ENCODE results near the gene LAMP2. TPM values are rescaled to one million over a fixed set of nuclear protein-coding genes. Genes with fewer than 3 reads are reported as not detected.

The LAMP2 gene
- total and polyA plus RNA-seq, 12 donors: 14.9 to 88.7 (median 59.0) TPM

DNA sequence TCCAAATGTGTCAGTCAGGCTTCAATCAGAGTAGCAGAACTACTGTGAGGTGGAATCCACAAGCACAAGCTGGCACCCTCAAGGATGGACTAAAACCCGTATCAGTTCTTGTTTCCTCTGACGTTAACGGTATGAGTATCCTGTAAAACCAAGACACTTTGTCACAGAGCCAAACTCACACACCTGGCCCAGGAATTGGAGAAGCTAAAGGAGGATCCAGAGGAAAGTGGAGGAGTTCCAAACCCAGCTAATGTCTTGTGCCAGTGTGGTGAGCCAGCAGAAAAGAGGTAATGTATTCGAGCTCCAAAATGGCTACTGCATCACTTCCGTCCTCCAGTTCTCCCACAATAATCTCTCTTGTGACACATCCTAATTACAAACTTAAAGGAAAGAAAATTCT is 62.5 kb downstream of the LAMP2 start:
- H3K36me3 ChIP-seq: no peaks in the 10 kb centered on the region
- H3K9me3 ChIP-seq: peaks cover 0 to 9% (median 0%) of the 10 kb centered on the region in 11 donors
- 78 to 89% methylated on average over 5 of the region's 5 CpGs for WGBS, 2 donors
- ATAC-seq (no peak), DNase-seq (no peak)
- peaks cover 0 to 16% (median 0%) of the 10 kb centered on the region in 7 donors for H3K27me3 ChIP-seq
- intact Hi-C loops (cut with DNase I): no loop called here
- no peak overlapping the region for H3K4me3 ChIP-seq
- TF ChIP-seq, protein P1, sequence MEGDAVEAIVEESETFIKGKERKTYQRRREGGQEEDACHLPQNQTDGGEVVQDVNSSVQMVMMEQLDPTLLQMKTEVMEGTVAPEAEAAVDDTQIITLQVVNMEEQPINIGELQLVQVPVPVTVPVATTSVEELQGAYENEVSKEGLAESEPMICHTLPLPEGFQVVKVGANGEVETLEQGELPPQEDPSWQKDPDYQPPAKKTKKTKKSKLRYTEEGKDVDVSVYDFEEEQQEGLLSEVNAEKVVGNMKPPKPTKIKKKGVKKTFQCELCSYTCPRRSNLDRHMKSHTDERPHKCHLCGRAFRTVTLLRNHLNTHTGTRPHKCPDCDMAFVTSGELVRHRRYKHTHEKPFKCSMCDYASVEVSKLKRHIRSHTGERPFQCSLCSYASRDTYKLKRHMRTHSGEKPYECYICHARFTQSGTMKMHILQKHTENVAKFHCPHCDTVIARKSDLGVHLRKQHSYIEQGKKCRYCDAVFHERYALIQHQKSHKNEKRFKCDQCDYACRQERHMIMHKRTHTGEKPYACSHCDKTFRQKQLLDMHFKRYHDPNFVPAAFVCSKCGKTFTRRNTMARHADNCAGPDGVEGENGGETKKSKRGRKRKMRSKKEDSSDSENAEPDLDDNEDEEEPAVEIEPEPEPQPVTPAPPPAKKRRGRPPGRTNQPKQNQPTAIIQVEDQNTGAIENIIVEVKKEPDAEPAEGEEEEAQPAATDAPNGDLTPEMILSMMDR (IDR thresholded peaks at IDR 0.05): no peak
- no peak overlapping the region for H3K27ac ChIP-seq
- no peaks in the 10 kb centered on the region for H3K4me1 ChIP-seq

DNA sequence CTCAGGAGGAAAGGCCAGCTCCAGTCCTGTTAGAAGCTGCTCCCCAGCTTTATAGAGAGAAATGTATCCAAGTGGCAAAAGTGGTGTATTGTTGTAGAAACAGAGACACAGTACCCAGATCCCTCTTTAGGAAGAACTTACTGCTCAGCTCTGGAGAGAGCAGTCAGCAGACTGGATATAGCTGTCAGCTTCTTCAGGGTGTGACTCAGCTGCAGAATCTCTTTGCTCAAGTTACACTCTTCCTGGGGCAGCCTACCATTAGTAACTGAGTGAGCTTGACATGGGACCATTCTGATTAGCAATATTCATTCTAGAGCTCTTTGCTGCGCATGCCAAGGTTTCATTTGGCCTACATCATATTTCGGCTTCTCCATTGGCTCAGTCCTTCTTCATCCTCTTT is 66.7 kb downstream of the LAMP2 start:
- intact Hi-C loops (cut with DNase I): no loop called here
- H3K27me3 ChIP-seq: peaks cover 0 to 25% (median 0%) of the 10 kb centered on the region in 7 donors
- ATAC-seq (no peak), DNase-seq (no peak)
- TF ChIP-seq, protein P1 (IDR thresholded peaks at IDR 0.05): no peak
- no peak overlapping the region for H3K4me3 ChIP-seq
- H3K27ac ChIP-seq: no peak overlapping the region
- H3K36me3 ChIP-seq: no peaks in the 10 kb centered on the region
- no peaks in the 10 kb centered on the region for H3K4me1 ChIP-seq
- 93 to 96% methylated on average over 2 of the region's 2 CpGs for WGBS, 2 donors
- no peaks in the 10 kb centered on the region for H3K9me3 ChIP-seq

DNA sequence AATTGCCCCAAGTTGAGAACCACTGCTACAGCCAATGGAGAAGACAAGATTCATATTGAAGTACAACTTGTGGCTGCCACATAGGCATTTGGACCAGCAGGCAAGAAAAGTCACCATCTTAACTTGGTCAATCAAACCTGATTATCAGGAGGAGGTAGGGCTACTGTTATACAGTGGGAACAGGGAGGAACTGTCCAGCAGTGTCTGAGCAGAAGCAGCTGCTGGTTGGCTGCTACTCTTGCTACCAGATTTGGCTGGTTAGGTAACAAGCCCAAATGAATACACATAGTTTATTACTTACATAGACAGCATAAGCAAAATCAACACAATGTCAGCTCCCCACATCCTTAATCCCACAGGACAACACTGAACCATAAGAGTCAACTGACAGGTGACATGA is 67.8 kb downstream of the LAMP2 start:
- Histone ChIP-seq H3K4me3 (no peak overlapping the region), H3K9me3 (no peaks in the 10 kb centered on the region), H3K27me3 (peaks cover 0 to 18% (median 0%) of the 10 kb centered on the region in 7 donors), H3K36me3 (no peaks in the 10 kb centered on the region), H3K27ac (no peak overlapping the region), H3K4me1 (no peaks in the 10 kb centered on the region)
- ATAC-seq: no peak
- no peak for DNase-seq
- TF ChIP-seq, protein P1 (IDR thresholded peaks at IDR 0.05): no peak
- intact Hi-C loops (cut with DNase I): no loop called here

DNA sequence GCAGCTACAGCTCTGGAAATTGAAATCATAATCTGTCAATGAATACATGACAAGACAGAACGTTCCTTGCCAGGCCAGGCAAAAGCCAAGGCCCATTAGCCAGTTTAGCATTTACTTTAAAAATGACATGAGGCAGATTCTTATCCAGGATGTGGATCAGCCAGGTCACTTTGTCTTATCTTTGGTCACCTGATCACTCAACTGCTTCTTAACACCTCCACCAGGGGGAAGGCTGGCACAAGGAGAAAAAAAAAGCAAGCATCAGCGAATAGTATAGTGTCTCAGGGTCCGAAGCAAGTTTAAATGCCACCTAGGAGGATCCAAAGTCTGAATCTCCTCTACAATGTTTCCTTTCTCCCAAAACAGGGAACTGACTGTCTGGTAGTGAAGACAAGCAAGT is 88.4 kb downstream of the LAMP2 start:
- 23% methylated on average over 3 of the region's 3 CpGs for WGBS, 2 donors
- DNase-seq: no peak
- no peaks in the 10 kb centered on the region for H3K9me3 ChIP-seq
- TF ChIP-seq, protein P1 (IDR thresholded peaks at IDR 0.05): peak in 1 of 9 donors; percentile 12
- intact Hi-C loops (cut with DNase I): no loop called here
- peaks cover 0 to 77% (median 0%) of the 10 kb centered on the region in 7 donors for H3K27me3 ChIP-seq
- H3K4me3 ChIP-seq: no peak overlapping the region
- no peaks in the 10 kb centered on the region for H3K36me3 ChIP-seq
- no peak overlapping the region for H3K27ac ChIP-seq
- H3K4me1 ChIP-seq: no peaks in the 10 kb centered on the region
- no peak for ATAC-seq
